H1 (cell line): ENCODE results near the gene TNRC6A. TPM values are rescaled to one million over a fixed set of nuclear protein-coding genes. Genes with fewer than 3 reads are reported as not detected.
"Not testable (repeated sequence)": the region's sequence is repeated elsewhere in the genome, so short reads cannot be mapped to it uniquely, and the experiment has no call there.

ENCODE experiments used
- CTCF ChIA-PET: fragments of 300-600 bp; sonication (Branson Sonifier 250); formaldehyde crosslinking; loops from one replicate; lab custom pipeline; 2021; ENCODE audit not compliant: partially characterized antibody; lab: Charles Lee
- POLR2A ChIA-PET: fragments of 300-600 bp; sonication (Branson Sonifier 250); formaldehyde crosslinking; loops from one replicate; lab custom pipeline; 2021; ENCODE audit warnings: inconsistent platforms; ENCODE audit not compliant: partially characterized antibody; lab: Charles Lee
- DNase-seq, 2 experiments: peaks; one replicate each; pipeline versions ENCODE4 v3.0.0 to v3.0.0-alpha.2; 2010 to 2022; ENCODE audit warnings: low spot score in 2 of 2, low read depth in 1 of 2, mixed read lengths in 1 of 2
- FAIRE-seq: peaks from 2 replicates; lab custom pipeline; 2011; peaks lifted over from hg19 to GRCh38; lab: Jason Lieb, UNC
- H2AFZ ChIP-seq: 2 replicates; pipeline ENCODE4 v1.8.1; 2012; ENCODE audit warnings: low read length, inconsistent platforms
- H2AK5ac ChIP-seq: 2 replicates; pipeline ENCODE4 v1.6.1; 2013; ENCODE audit warnings: low read depth, low read length
- H2BK120ac ChIP-seq: replicated peaks from 2 replicates; pipeline ENCODE3; 2013; ENCODE audit warnings: low read depth, low read length, inconsistent platforms
- H2BK12ac ChIP-seq: 2 replicates; pipeline ENCODE4 v1.6.1; 2013; ENCODE audit warnings: low read depth, low read length
- H2BK15ac ChIP-seq: 2 replicates; pipeline ENCODE4 v1.6.1; 2013; ENCODE audit warnings: low read length
- H2BK20ac ChIP-seq: 2 replicates; pipeline ENCODE4 v1.6.1; 2013; ENCODE audit warnings: low read length
- H2BK5ac ChIP-seq: 2 replicates; pipeline ENCODE4 v1.6.1; 2013; ENCODE audit warnings: low read depth, low read length
- H3K14ac ChIP-seq: 2 replicates; pipeline ENCODE4 v1.6.1; 2013; ENCODE audit warnings: inconsistent platforms; ENCODE audit not compliant: insufficient read length
- H3K18ac ChIP-seq: 2 replicates; pipeline ENCODE4 v1.6.1; 2013; ENCODE audit warnings: low read length; ENCODE audit errors: extremely low read depth
- H3K23ac ChIP-seq: 2 replicates; pipeline ENCODE4 v1.6.1; 2013; ENCODE audit warnings: inconsistent platforms; ENCODE audit not compliant: insufficient read length
- H3K23me2 ChIP-seq: 2 replicates; pipeline ENCODE4 v1.6.1; 2013; ENCODE audit warnings: low read depth, low read length
- H3K27ac ChIP-seq: 2 replicates; pipeline ENCODE4 v1.6.1; 2011; ENCODE audit warnings: low read depth, low read length, inconsistent platforms
- H3K27me3 ChIP-seq, 4 experiments: replicated peaks in 1 of 4; 1 replicate in 1 of 4; 2 replicates in 3 of 4; pipeline versions ENCODE4 v1.6.1 to v1.8.1; 2011 to 2013; ENCODE audit warnings: low read length in 3 of 4, mild to moderate bottlenecking in 3 of 4, inconsistent platforms in 2 of 4, mixed read lengths in 2 of 4, moderate library complexity in 1 of 4; ENCODE audit not compliant: control insufficient read depth in 3 of 4, insufficient read depth in 3 of 4; ENCODE audit errors: extremely low read depth in 1 of 4
- H3K36me3 ChIP-seq, 4 experiments: 2 replicates each; pipeline versions ENCODE4 v1.6.1 to v1.8.1; 2011 to 2013; ENCODE audit warnings: mild to moderate bottlenecking in 4 of 4, low read length in 3 of 4, moderate library complexity in 2 of 4, control low read depth in 1 of 4, inconsistent platforms in 1 of 4; ENCODE audit not compliant: insufficient read depth in 4 of 4, control insufficient read depth in 2 of 4
- H3K4ac ChIP-seq: replicated peaks from 2 replicates; pipeline ENCODE3; 2013; ENCODE audit warnings: low read length, low read depth, mixed read lengths, inconsistent platforms; ENCODE audit not compliant: insufficient read length
- H3K4me1 ChIP-seq, 4 experiments: replicated peaks in 1 of 4; 1 replicate in 1 of 4; 2 replicates in 3 of 4; pipeline versions ENCODE4 v1.6.1 to v1.8.1; 2011 to 2013; ENCODE audit warnings: low read length in 3 of 4, inconsistent platforms in 2 of 4, mixed read lengths in 1 of 4; ENCODE audit not compliant: insufficient read depth in 4 of 4, control insufficient read depth in 3 of 4
- H3K4me2 ChIP-seq, 2 experiments: 2 replicates each; pipeline versions ENCODE4 v1.6.1 to v1.8.1; 2011 to 2013; ENCODE audit warnings: low read depth in 2 of 2, low read length in 2 of 2, control low read depth in 1 of 2, inconsistent platforms in 1 of 2, mild to moderate bottlenecking in 1 of 2; ENCODE audit not compliant: insufficient read depth in 1 of 2
- H3K4me3 ChIP-seq, 4 experiments: fragments of 200-600, 300-600 bp in 1 of 4; sonication (generic), shearing (Covaris generic), sonication (Bioruptor Twin) in 1 of 4; 2 replicates each; pipeline versions ENCODE4 v1.5.1 to v1.8.1; 2011 to 2016; ENCODE audit warnings: low read length in 4 of 4, low read depth in 3 of 4, control low read depth in 2 of 4, inconsistent platforms in 2 of 4, mild to moderate bottlenecking in 2 of 4, mixed read lengths in 1 of 4, moderate library complexity in 1 of 4; ENCODE audit not compliant: insufficient read depth in 2 of 4; ENCODE audit errors: extremely low read depth in 1 of 4
- H3K56ac ChIP-seq: replicated peaks from 2 replicates; pipeline ENCODE3; 2013; ENCODE audit warnings: low read depth, mild to moderate bottlenecking, mixed read lengths, low read length, inconsistent platforms; ENCODE audit not compliant: insufficient read length
- H3K79me1 ChIP-seq: 2 replicates; pipeline ENCODE4 v1.6.1; 2013; ENCODE audit warnings: low read depth, low read length, control low read depth
- H3K79me2 ChIP-seq, 2 experiments: 2 replicates each; pipeline versions ENCODE4 v1.6.1 to v1.8.1; 2012 to 2013; ENCODE audit warnings: low read length in 2 of 2, mild to moderate bottlenecking in 2 of 2, inconsistent platforms in 1 of 2; ENCODE audit not compliant: insufficient read depth in 2 of 2, control insufficient read depth in 1 of 2
- H3K9ac ChIP-seq, 4 experiments: replicated peaks in 1 of 4; 1 replicate in 1 of 4; 2 replicates in 3 of 4; pipeline versions ENCODE4 v1.6.1 to v1.8.1; 2011 to 2013; ENCODE audit warnings: low read depth in 3 of 4, low read length in 3 of 4, control low read depth in 2 of 4, mild to moderate bottlenecking in 2 of 4, moderate library complexity in 2 of 4, inconsistent platforms in 1 of 4; ENCODE audit errors: extremely low read depth in 1 of 4
- H3K9me3 ChIP-seq, 2 experiments: 2 replicates each; pipeline versions ENCODE4 v1.6.1 to v1.8.1; 2012 to 2013; ENCODE audit warnings: mild to moderate bottlenecking in 2 of 2, moderate library complexity in 2 of 2, control low read depth in 1 of 2, inconsistent platforms in 1 of 2, low read depth in 1 of 2, low read length in 1 of 2, mixed read lengths in 1 of 2; ENCODE audit not compliant: insufficient read depth in 2 of 2
- H4K20me1 ChIP-seq, 2 experiments: replicated peaks in 1 of 2; 2 replicates each; pipeline versions ENCODE3 to v1.8.1; 2011 to 2013; ENCODE audit warnings: inconsistent platforms in 2 of 2, low read length in 2 of 2, mild to moderate bottlenecking in 1 of 2; ENCODE audit not compliant: insufficient read depth in 2 of 2, control insufficient read depth in 1 of 2
- H4K5ac ChIP-seq: 2 replicates; pipeline ENCODE4 v1.6.1; 2013; ENCODE audit warnings: low read length, low read depth, mixed read lengths, inconsistent platforms; ENCODE audit not compliant: insufficient read length
- H4K8ac ChIP-seq: 2 replicates; pipeline ENCODE4 v1.8.0; 2013; ENCODE audit warnings: mild to moderate bottlenecking, moderate library complexity, low read length, inconsistent platforms; ENCODE audit not compliant: insufficient read depth; ENCODE audit errors: extremely low read depth
- H4K91ac ChIP-seq: replicated peaks from 2 replicates; pipeline ENCODE3; 2013; ENCODE audit warnings: low read length, mixed read lengths, inconsistent platforms; ENCODE audit not compliant: insufficient read length
- CTCF ChIP-seq, 3 experiments: IDR thresholded peaks; 1 replicate in 2 of 3; 2 replicates in 1 of 3; pipeline versions ENCODE4 v1.5.1 to v1.6.1; 2011; ENCODE audit warnings: low read length in 3 of 3, mild to moderate bottlenecking in 3 of 3, inconsistent platforms in 2 of 3, low read depth in 1 of 3, moderate library complexity in 1 of 3; ENCODE audit not compliant: insufficient read depth in 1 of 3; ENCODE audit errors: control extremely low read depth in 1 of 3
- EGR1 ChIP-seq: IDR thresholded peaks from 2 replicates; pipeline ENCODE4 v1.6.1; 2011; ENCODE audit warnings: low read depth, low read length, borderline replicate concordance
- GTF2F1 ChIP-seq: IDR thresholded peaks from 2 replicates; pipeline ENCODE4 v1.6.1; 2012; ENCODE audit warnings: low read depth, low read length, improper control_type of control experiment, borderline replicate concordance
- NANOG ChIP-seq: IDR thresholded peaks from 2 replicates; pipeline ENCODE4 v1.6.1; 2011; ENCODE audit warnings: low read length, low read depth, mild to moderate bottlenecking, inconsistent platforms; ENCODE audit not compliant: insufficient read depth, poor library complexity, severe bottlenecking
- POU5F1 ChIP-seq: IDR thresholded peaks from 2 replicates; pipeline ENCODE4 v1.6.1; 2011; ENCODE audit warnings: low read depth, mild to moderate bottlenecking, low read length, moderate library complexity
- RFX5 ChIP-seq: IDR thresholded peaks from 2 replicates; pipeline ENCODE4 v1.6.1; 2011; ENCODE audit warnings: low read depth, low read length, improper control_type of control experiment, borderline replicate concordance
- SAP30 ChIP-seq: fragments of 300-600 bp; sonication (generic); IDR thresholded peaks from 2 replicates; pipeline ENCODE4 v1.7.1; 2012; ENCODE audit warnings: low read length, moderate library complexity, mild to moderate bottlenecking, inconsistent platforms; ENCODE audit not compliant: insufficient read depth, insufficient replicate concordance
- SIRT6 ChIP-seq: IDR thresholded peaks from one replicate; pipeline ENCODE4 v1.7.1; 2012; ENCODE audit warnings: low read length, inconsistent platforms
- WGBS, 2 experiments: shearing (Covaris generic) in 1 of 2; methylation state at CpG; one replicate each; pipeline versions ENCODE4 v1.1.6 to v1.1.7; 2013 to 2015; ENCODE audit warnings: low lambda C conversion rate in 2 of 2, mixed read lengths in 2 of 2, inconsistent platforms in 1 of 2, low coverage in 1 of 2, missing lambda C conversion rate in 1 of 2; ENCODE audit not compliant: insufficient replicate concordance in 2 of 2, insufficient coverage in 1 of 2, insufficient read length in 1 of 2; ENCODE audit errors: extremely low coverage in 1 of 2, missing lambda C conversion rate in 1 of 2; 5-methylcytosine and 5-hydroxymethylcytosine counted together
- polyA plus RNA-seq, 7 experiments: library from polyadenylated mRNA; depleted of rRNA in 3 of 7; stranded (reverse) in 5 of 7; unstranded in 2 of 7; fragments of >200 nt in 5 of 7; fragments of 200-250 nt in 2 of 7; gene quantifications; 1 replicate in 5 of 7; 2 replicates in 1 of 7; 4 replicates in 1 of 7; pipeline versions ENCODE4 v1.2.1 to v1.2.3, GENCODE V29; 2011 to 2013; ENCODE audit warnings: missing spikeins in 2 of 7, mixed read lengths in 2 of 7
- total RNA-seq: library from RNA; stranded (reverse); fragmentation: NEBNext Ultra II Directional; extraction: Animal tissue kit (Norgen Biotek cat#: 25700); gene quantifications from 2 replicates; pipeline ENCODE4 v1.2.1, GENCODE V29; 2021

Gene TNRC6A
- total and polyA plus RNA-seq, 2 of the 8 experiments (the other 6 are each of a cell fraction or from before 2014, with no cell fraction given) = 67.6 to 103 TPM

GRCh38 chr16:24810951-24811843 lies 81.7 kb downstream of the TNRC6A start (continued):
- TF ChIP-seq EGR1 (no peak), NANOG (no peak), POU5F1 (no peak), SIRT6 (no peak), RFX5 (no peak), GTF2F1 (no peak), CTCF (IDR thresholded peaks at IDR 0.05; ENCODE audit: control extremely low read depth in 1 of 3, insufficient read depth in 1 of 3, low read depth in 1 of 3, low read length in 3 of 3) (no peak), SAP30 (no peak)
- TF ChIP-seq, all 59 proteins: peak for 0

GRCh38 chr16:24812813-24813212 lies 83.4 kb downstream of the TNRC6A start:
- FAIRE-seq = not testable (repeated sequence)

More at GRCh38 chr16:24812813-24813212, 83.4 kb downstream of the TNRC6A start:
- WGBS, 2 experiments = 96% methylated on average over 6 of the region's 6 CpGs; no CpG with 5 or more reads in 1 of the 2 experiments
- H3K56ac ChIP-seq, H3K4ac ChIP-seq, H3K27ac ChIP-seq, POLR2A ChIA-PET, H3K9ac ChIP-seq, H2BK120ac ChIP-seq, H4K8ac ChIP-seq, H3K23me2 ChIP-seq, H3K4me1 ChIP-seq, H2BK20ac ChIP-seq, H2BK12ac ChIP-seq, H3K18ac ChIP-seq, H2AFZ ChIP-seq, H3K9me3 ChIP-seq, H3K23ac ChIP-seq, H2BK5ac ChIP-seq, DNase-seq, H3K79me1 ChIP-seq, H3K79me2 ChIP-seq, H4K5ac ChIP-seq, H2AK5ac ChIP-seq, H3K14ac ChIP-seq, H3K4me3 ChIP-seq, H2BK15ac ChIP-seq, H3K27me3 ChIP-seq, H4K20me1 ChIP-seq, H3K4me2 ChIP-seq, H4K91ac ChIP-seq: not testable (repeated sequence)
- CTCF ChIA-PET = interaction anchor here (0.6 kb wide), 1 partner anchor 115 kb away, joined by 3 read pairs; no protein-coding TSS in a partner anchor
- H3K36me3 ChIP-seq = peaks cover 37 to 98% (median 89%) of the 10 kb centered on the region in 4 experiments
